HG02610 (cell line): ENCODE results near the gene ENTHD1.
"Not testable (repeated sequence)": the region's sequence is repeated elsewhere in the genome, so short reads cannot be mapped to it uniquely, and the experiment has no call there.

Experiments
- ATAC-seq: cut with Tn5 transposase; IDR thresholded peaks from one replicate; pipeline ENCODE4 v1.9.1; 2021; ENCODE audit warnings: mild to moderate bottlenecking, moderate library complexity; ENCODE audit not compliant: unreplicated experiment

ENTHD1 gene

GRCh38 chr22:39925909-39926679, 32.5 kb upstream of the ENTHD1 start:
- no peak for ATAC-seq

DNA sequence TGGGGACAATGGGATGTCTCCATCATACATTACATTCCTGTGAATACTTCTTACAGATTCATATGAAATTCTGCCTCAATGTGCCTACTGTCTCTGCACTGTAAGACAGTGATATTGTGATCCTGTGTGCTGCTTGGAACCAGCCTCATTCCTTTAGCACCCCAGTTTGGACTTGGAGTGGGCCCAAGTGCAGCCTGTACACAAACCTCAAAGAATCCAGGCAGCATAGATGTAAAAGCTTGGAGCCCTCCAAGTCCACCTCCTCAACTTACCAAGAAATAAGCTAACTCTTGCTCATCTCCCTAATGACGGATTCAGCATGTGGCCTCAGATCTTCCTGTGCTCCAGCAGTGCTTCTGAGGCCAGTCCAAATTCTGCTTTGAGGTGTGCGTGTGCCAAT, 31.7 kb upstream of the ENTHD1 start:
- no peak for ATAC-seq

GRCh38 chr22:39924286-39924685, 30.7 kb upstream of the ENTHD1 start:
- ATAC-seq: no peak

GRCh38 chr22:39923696-39924095, 30.1 kb upstream of the ENTHD1 start:
- ATAC-seq: no peak

DNA sequence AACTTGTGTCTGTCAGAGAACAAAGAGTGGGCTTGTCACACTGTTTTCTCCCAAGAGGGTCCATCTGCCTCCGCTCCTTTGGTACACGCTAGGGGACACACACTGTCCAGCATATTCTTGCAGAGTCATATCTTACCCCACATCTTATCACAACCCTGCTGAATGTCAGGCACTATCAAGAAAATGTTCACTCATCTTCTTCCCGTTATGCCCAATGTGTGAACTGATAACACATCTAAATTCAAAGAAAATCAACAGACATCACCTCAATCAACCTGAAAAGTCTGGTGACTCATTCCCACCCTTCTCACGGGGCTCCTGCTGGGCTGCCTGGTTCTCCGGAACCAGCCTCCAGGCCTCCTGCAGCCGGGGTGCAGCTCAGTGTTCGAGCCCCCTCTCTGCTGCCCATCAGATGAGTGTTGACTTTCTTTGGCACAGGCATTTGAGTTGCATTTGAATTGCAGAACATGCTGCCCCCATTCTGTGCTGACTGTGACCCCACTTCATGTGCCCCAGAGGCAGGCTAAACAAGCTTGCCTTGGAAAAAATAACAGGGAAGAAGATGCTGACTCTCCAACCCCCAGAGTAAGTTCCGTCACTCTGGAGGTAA, 26.7 kb upstream of the ENTHD1 start:
- no peak for ATAC-seq

- ATAC-seq: no peak
These were observed 24.4 kb upstream of the ENTHD1 start for GRCh38 chr22:39917776-39918495.

DNA sequence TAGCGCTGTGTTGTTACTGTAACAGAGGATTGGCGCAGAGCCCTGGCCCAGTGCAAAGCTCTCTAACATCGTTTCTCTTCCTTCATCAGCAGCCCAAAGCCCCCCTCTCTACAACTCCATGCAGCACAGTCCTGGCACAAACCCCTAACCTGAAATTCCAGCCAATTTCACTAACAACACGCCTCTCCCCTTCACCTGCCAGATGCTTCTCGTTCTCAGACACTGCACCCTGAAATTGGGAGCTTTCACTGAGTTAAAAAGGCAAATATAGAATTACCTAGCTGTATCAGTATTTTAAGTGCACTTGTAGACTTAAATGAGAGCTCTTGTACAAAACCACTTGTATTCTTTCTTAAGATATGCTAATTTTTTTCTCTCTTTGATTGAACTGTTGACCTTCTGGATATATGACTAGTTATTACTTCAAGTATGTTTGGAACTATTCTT, 23.7 kb upstream of the ENTHD1 start:
- ATAC-seq: no peak

DNA sequence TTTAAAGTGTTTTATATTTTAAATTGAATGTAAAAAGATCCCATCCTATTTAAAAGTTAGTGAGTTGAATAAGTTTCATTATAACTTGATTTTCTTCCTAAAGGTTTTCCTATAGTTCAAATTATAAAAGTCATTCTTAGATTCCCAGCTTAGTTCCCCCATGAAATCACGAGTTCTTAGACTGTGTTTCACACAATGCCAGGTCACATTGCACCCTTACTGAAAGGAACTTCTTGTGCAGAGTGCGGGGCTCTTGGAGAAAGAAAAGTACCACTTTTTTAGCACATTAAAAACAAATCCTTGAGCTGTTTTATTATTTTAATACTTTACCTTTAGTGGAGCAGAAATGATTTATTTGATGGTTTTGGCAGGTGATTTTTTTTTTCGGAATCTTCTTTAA, 22.9 kb upstream of the ENTHD1 start:
- ATAC-seq: no peak

DNA sequence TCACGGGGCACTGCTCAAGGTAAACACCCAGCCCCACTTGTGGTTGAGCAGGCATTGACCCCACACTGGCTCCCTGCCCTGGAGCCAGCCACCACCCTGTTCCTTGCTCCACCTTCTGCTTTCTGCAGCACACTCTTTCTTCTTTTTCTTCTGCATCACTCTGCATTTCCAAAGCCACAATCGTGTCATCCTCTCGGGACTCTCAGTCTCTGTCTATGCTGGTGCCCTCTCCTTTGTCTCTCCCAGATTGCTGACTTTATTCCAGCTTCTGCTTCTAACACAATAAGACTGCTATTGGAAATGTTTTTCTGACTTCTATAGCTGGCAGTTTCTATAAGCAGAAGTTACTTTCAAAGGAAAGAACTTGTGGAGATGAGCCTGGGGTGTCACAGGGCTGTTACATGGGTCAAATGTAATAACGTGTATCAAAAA, 21.8 kb upstream of the ENTHD1 start:
- no peak for ATAC-seq

- no peak for ATAC-seq
These were observed 21.0 kb upstream of the ENTHD1 start for GRCh38 chr22:39914584-39914983.

DNA sequence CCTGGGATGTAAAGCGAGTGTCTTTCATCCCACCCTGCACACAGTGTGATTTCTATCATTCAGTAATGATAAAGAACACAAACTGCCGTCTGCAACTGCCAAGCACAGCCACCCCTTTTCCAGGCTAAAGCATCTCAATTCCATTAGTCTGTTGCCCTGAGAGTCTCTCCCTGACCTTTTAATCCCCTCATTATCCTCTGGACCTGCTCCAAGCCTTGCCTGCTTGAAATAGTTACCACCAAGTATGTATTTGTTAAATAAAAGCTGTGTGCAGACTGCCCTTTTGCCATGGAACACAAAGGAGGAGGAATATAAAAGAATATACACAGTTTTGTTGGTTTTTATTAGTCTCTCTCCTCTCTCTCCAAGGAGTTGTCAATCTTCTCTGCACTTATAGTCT, 20.3 kb upstream of the ENTHD1 start:
- no peak for ATAC-seq

GRCh38 chr22:39913321-39913720, 19.8 kb upstream of the ENTHD1 start:
- ATAC-seq: no peak

DNA sequence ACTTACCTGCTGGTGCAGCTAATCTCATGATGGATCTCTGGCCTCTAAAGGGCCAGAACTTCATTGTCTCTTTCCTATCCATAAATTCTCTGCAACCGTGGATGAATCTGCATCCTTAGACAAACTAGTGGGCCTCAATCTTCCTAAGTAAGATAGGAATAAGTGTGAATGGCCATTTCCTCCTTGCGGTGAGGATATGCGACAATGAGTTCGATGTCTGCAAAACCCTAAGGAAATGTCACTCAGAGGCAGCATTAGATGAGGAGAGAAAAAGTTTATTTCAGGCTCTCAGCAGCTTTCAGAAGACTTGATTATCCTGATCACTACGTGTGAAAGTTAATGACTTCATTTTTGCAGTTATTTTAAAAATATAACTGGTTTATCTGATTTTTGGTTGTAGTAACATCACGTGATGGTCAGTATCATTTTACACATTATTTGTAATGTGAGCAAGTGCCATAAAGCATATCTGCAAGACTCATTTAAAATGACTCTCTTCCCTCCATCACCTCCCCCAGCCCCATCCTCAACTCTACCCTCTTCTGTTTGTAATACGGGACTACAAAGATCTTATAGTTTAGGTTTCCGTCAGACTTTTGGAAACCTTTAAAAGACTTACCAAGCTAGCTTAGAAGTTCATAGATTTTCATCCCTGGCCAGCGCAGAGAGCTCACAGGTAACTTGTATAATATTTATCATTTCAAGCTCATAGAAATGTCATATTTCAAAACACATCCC, 17.5 kb upstream of the ENTHD1 start:
- ATAC-seq: no peak

DNA sequence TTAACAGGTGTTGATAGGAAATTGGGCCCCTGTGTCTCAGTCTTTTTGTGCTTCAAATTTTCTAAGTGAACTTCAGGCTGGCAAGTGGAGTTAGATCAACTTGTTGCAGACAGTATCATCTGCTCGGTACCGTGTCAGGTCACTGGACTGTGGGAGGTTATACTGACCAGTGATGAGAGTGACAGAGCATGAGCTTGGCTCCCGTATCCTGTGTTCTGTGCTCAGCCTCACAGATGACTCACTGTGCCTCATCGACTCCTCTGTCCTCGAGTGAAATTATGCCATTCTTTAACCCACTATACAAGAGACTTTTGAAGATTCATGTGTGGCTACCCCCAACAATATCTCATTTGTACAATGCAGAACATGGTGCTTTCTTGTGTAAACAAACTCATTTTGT, 15.2 kb upstream of the ENTHD1 start:
- ATAC-seq: no peak

- ATAC-seq: no peak
These were observed 14.6 kb upstream of the ENTHD1 start for GRCh38 chr22:39908136-39908535.

DNA sequence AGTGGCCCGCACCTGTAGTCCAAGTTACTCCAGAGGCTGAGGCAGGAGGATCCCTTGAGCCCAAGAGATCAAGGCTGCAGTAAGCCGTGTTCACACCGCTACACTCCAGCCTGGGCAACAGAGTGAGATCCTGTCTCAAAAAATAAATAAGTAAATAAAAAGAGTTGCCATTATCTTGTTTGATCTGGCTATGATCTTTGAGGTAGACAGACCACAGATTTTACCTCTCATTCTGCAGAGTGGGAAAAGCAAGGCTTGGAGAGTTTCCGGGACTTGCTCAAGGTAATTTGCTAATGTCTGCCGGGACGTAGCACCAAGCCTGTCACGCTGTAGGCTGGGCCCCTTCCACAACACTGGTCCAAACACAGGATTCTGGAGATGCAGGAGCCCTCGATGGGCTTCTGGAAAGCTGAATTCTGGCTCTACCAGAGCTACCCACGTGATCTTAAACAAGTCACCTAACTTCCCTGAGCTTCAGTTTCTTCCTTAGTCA, 14.1 kb upstream of the ENTHD1 start:
- ATAC-seq: no peak

DNA sequence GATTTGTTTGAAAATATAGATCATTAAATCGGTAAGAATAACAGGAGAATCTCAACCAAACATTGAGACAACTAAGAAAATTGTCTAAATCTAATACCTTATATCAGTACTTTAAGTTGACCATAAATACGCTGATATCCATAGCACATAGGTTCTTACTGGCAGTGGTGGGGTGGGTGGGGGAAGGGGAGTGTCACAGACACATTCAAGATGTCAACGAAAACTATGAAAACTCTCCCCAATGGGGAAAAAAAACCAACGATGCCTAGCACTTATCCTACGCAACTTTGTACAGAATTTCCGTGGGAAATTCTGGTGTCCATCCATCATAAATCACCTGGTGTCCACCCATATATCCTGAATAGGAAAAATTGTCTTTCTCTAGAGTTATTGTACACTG, 13.5 kb upstream of the ENTHD1 start:
- ATAC-seq: no peak

DNA sequence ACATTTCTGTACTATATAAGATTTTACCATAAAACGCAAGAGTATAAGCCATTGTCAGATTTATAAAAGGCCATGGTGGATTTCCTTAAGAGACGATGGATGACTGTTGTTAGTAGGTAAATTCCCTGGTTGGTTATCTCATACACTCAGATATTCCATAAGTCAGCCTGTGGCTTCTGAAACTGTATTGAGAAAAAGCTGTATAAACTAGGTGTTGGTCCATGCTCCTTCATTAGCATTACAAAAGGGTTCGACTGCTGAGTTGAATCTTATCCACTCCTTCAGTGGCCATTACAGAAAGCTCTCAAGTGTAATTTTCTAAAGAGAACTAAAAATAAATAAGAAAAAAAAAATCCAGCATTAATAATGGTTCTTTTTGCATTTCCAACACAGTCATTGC, 12.6 kb upstream of the ENTHD1 start:
- ATAC-seq: no peak

GRCh38 chr22:39905687-39906086, 12.1 kb upstream of the ENTHD1 start:
- ATAC-seq: no peak

DNA sequence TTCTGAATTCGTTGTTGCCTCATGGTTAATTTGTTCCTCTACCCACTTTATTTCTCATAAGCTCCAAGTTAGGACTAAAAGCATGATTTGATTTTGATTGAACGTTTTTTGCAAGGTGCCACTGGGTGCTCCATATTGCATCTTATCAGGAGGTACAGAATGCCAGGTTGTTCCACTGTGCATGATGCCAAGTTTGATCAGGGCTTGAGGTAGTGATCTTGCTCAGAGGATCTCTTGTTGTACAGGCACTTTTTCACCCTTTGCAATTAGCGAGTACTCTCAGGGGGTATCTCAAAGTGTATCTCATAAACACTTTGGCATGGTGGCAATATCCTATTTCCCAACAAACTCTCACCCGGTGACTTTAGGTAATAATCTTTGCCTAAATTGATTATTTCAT, 11.3 kb upstream of the ENTHD1 start:
- no peak for ATAC-seq

DNA sequence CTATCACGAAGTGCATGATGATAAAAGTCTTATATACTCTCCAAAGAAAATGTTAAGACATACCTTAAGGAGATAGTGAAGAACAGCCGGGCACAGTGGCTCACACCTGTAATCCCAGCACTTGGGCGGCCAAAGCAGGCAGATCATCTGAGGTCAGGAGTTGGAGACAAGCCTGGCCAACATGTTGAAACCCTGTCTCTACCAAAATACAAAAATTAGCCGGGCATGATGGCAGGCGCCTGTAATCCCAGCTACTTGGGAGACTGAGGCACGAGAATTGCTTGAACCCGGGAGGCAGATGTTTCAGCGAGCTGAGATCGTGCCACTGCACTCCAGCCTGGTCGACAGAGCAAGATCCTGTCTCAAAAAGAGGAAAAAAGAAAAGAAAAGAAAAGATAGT, 10.5 kb upstream of the ENTHD1 start:
- not testable (repeated sequence) for ATAC-seq
